Subcutaneous abdominal adipose tissue (tissue), 5 donors: Measurements from ENCODE around the gene GALNT10.

ENCODE experiments used
- H3K27ac ChIP-seq: one replicate; pipeline ENCODE4 v1.7.0; 2013; ENCODE audit warnings: low read depth, mild to moderate bottlenecking, inconsistent platforms, low read length, moderate library complexity
- H3K27me3 ChIP-seq, 5 donors: one replicate each; pipeline ENCODE4 v1.7.0; 2013; ENCODE audit warnings: low read length in 5 of 5, inconsistent platforms in 1 of 5; ENCODE audit not compliant: control insufficient read depth in 5 of 5, insufficient read depth in 4 of 5
- H3K36me3 ChIP-seq, 5 donors: one replicate each; pipeline ENCODE4 v1.7.0; 2013; ENCODE audit warnings: low read length in 5 of 5; ENCODE audit not compliant: control insufficient read depth in 5 of 5, insufficient read depth in 5 of 5
- H3K4me1 ChIP-seq, 5 donors: one replicate each; pipeline ENCODE4 v1.7.0; 2013; ENCODE audit warnings: low read length in 5 of 5, mild to moderate bottlenecking in 3 of 5, moderate library complexity in 1 of 5; ENCODE audit not compliant: control insufficient read depth in 5 of 5, insufficient read depth in 5 of 5
- H3K4me3 ChIP-seq, 5 donors: one replicate each; pipeline ENCODE4 v1.7.0; 2013; ENCODE audit warnings: low read length in 5 of 5, low read depth in 1 of 5
- H3K9ac ChIP-seq, 5 donors: one replicate each; pipeline ENCODE4 v1.7.0; 2013; ENCODE audit warnings: low read length in 5 of 5, mild to moderate bottlenecking in 4 of 5, moderate library complexity in 3 of 5
- H3K9me3 ChIP-seq, 5 donors: one replicate each; pipeline ENCODE4 v1.7.0; 2013; ENCODE audit warnings: low read length in 5 of 5; ENCODE audit not compliant: control insufficient read depth in 5 of 5
- donor health status: healthy.
- donor health status: healthy.
- donor health status: healthy.
- donor health status: healthy.
- donor health status: healthy.

GALNT10 gene

GRCh38 chr5:154301726-154302125 is 111.2 kb downstream of the GALNT10 start:
- peak overlapping the region in 1 of 5 donors; percentile 30 for H3K9ac ChIP-seq
- H3K4me1 ChIP-seq = peaks cover 3 to 22% (median 14%) of the 10 kb centered on the region in 5 donors
- H3K9me3 ChIP-seq = peaks cover 0 to 5% (median 0%) of the 10 kb centered on the region in 5 donors
- H3K36me3 ChIP-seq = peaks cover 3 to 21% (median 7%) of the 10 kb centered on the region in 5 donors
- H3K27me3 ChIP-seq = no peaks in the 10 kb centered on the region
- H3K4me3 ChIP-seq = no peak overlapping the region
- H3K27ac ChIP-seq = no peak overlapping the region

- H3K4me3 ChIP-seq = no peak overlapping the region
- H3K36me3 ChIP-seq = peaks cover 2 to 18% (median 4%) of the 10 kb centered on the region in 5 donors
- H3K27me3 ChIP-seq = no peaks in the 10 kb centered on the region
- peak overlapping the region in 1 of 5 donors; percentile 30 for H3K9ac ChIP-seq
- no peak overlapping the region for H3K27ac ChIP-seq
- H3K4me1 ChIP-seq = peaks cover 3 to 22% (median 14%) of the 10 kb centered on the region in 5 donors
- peaks cover 0 to 5% (median 0%) of the 10 kb centered on the region in 5 donors for H3K9me3 ChIP-seq
Observed at GRCh38 chr5:154302161-154302560, 111.6 kb downstream of the GALNT10 start.

GRCh38 chr5:154303133-154303532 is 112.6 kb downstream of the GALNT10 start:
- peaks cover 0 to 12% (median 3%) of the 10 kb centered on the region in 5 donors for H3K36me3 ChIP-seq
- no peak overlapping the region for H3K4me3 ChIP-seq

GRCh38 chr5:154308443-154309370 is 118.2 kb downstream of the GALNT10 start:
- no peak overlapping the region for H3K9ac ChIP-seq

More at GRCh38 chr5:154303133-154303532, 112.6 kb downstream of the GALNT10 start:
- Histone ChIP-seq H3K9ac (no peak overlapping the region), H3K27me3 (no peaks in the 10 kb centered on the region), H3K4me1 (peaks cover 3 to 20% (median 14%) of the 10 kb centered on the region in 5 donors), H3K27ac (no peak overlapping the region), H3K9me3 (peaks cover 0 to 5% (median 0%) of the 10 kb centered on the region in 5 donors)

GRCh38 chr5:154309371-154309745 is 118.8 kb downstream of the GALNT10 start:
- Histone ChIP-seq H3K4me3 (no peak overlapping the region), H3K4me1 (peaks cover 0 to 12% (median 0%) of the 10 kb centered on the region in 5 donors), H3K27ac (no peak overlapping the region), H3K36me3 (no peaks in the 10 kb centered on the region), H3K27me3 (no peaks in the 10 kb centered on the region), H3K9me3 (peaks cover 0 to 5% (median 0%) of the 10 kb centered on the region in 5 donors), H3K9ac (no peak overlapping the region)

More at GRCh38 chr5:154308443-154309370, 118.2 kb downstream of the GALNT10 start:
- Histone ChIP-seq H3K27ac (no peak overlapping the region), H3K4me3 (no peak overlapping the region), H3K9me3 (peaks cover 0 to 5% (median 0%) of the 10 kb centered on the region in 5 donors), H3K4me1 (peaks cover 0 to 12% (median 0%) of the 10 kb centered on the region in 5 donors), H3K36me3 (no peaks in the 10 kb centered on the region), H3K27me3 (no peaks in the 10 kb centered on the region)

- Histone ChIP-seq H3K9ac (no peak overlapping the region), H3K9me3 (peaks cover 0 to 5% (median 0%) of the 10 kb centered on the region in 5 donors), H3K4me1 (peaks cover 0 to 12% (median 0%) of the 10 kb centered on the region in 5 donors), H3K4me3 (no peak overlapping the region), H3K36me3 (no peaks in the 10 kb centered on the region), H3K27ac (no peak overlapping the region), H3K27me3 (no peaks in the 10 kb centered on the region)
Observed at GRCh38 chr5:154309805-154310204, 119.3 kb downstream of the GALNT10 start.

- no peak overlapping the region for H3K9ac ChIP-seq
- H3K27me3 ChIP-seq = no peaks in the 10 kb centered on the region
Observed at GRCh38 chr5:154311362-154311761, 120.8 kb downstream of the GALNT10 start.

GRCh38 chr5:154312000-154312399 is 121.5 kb downstream of the GALNT10 start:
- H3K9me3 ChIP-seq = no peaks in the 10 kb centered on the region
- peaks cover 0 to 18% (median 0%) of the 10 kb centered on the region in 5 donors for H3K4me1 ChIP-seq
- H3K27ac ChIP-seq = no peak overlapping the region
- no peaks in the 10 kb centered on the region for H3K27me3 ChIP-seq
- H3K4me3 ChIP-seq = no peak overlapping the region
- H3K36me3 ChIP-seq = no peaks in the 10 kb centered on the region
- no peak overlapping the region for H3K9ac ChIP-seq

More at GRCh38 chr5:154311362-154311761, 120.8 kb downstream of the GALNT10 start:
- Histone ChIP-seq H3K4me3 (no peak overlapping the region), H3K9me3 (no peaks in the 10 kb centered on the region), H3K27ac (no peak overlapping the region), H3K36me3 (no peaks in the 10 kb centered on the region), H3K4me1 (peaks cover 0 to 15% (median 0%) of the 10 kb centered on the region in 5 donors)

GRCh38 chr5:154312576-154312975 is 122.0 kb downstream of the GALNT10 start:
- H3K27me3 ChIP-seq = no peaks in the 10 kb centered on the region

More at GRCh38 chr5:154312576-154312975, 122.0 kb downstream of the GALNT10 start:
- H3K27ac ChIP-seq = no peak overlapping the region
- no peaks in the 10 kb centered on the region for H3K36me3 ChIP-seq
- H3K4me3 ChIP-seq = no peak overlapping the region
- H3K9ac ChIP-seq = no peak overlapping the region
- peaks cover 0 to 18% (median 0%) of the 10 kb centered on the region in 5 donors for H3K4me1 ChIP-seq
- no peaks in the 10 kb centered on the region for H3K9me3 ChIP-seq
